KG1 (cell line): Measurements from ENCODE around the gene FZD1.
"Not testable (repeated sequence)": the region's sequence is repeated elsewhere in the genome, so short reads cannot be mapped to it uniquely, and the experiment has no call there.

ENCODE experiments used
- DNase-seq: peaks from one replicate; lab custom pipeline; 2025; lab: John Stamatoyannopoulos, UW

FZD1 gene

DNA sequence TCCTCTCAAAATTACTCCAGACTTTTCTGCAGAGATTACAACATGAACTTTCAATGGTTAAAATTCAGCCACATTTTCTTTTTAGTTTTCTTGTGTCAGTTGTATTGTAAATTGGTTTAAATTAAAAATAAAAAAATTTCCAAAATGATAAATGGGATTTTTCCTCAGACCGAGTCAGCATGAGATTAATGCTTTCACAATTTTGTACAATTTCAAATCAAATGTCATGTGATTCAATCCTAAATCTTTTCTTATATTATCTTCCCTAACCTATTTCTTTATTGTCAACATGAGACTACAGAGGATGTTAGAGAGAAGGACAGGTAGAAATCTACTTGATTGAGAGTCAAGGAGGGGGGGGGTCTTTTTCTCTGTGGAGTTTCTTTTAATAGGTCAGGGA lies 33.7 kb downstream of the FZD1 start:
- no peak for DNase-seq

DNA sequence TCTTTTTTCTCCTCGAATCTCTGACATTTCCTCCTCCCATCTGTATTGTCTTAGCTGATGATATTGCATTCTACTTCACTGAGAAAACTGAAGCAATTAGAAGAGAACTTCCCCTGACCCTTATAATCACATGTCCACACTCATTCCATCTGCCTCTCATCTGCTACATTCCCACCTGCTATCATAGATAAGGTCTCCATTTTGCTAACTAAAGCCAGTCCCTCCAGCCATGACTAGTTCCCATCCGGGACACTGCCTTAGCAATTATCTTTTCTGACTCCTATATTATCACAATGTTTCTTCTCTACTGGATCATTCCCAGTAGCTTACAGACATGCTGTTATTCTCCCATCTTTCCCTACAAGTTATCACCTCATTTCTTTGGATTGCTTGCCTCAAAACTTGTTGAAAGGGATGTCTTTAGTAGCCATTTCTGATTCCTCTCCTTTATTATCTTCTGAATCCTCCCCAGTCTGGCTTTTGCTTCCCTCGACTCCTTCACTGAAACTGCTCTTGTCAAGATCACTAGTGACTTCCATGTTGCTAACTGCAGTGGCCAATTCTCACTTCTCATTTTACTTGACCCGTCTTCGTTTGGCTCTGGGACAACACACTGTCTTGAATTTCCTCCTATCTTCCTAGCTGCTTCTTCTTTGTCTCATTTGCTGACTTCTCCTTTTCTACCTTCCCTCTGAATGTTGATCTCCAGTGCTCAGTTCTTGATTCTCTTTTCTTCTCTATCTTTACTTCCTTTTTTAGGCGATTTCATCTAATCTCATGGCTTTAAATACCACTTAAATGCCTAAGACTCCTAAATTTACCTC lies 35.9 kb downstream of the FZD1 start:
- DNase-seq, result no peak

DNA sequence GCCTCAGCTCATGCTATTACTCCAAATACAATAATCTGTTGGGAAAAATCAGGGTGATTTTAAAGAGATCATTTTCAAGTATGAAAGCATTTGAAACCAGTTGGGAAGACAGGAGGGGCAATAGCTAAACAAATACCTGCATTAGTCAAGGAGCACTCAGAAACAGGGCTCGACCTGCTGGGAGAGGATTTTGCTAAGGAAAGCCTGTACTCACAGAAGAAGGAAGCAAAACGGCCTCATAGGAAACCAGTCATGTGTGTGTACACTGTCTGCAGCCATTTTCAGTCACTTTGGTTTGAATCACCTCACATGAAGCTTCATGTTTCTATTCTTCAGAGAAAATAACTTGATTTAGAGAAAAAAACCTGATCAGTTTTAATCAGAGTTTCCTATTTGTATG lies 38.6 kb downstream of the FZD1 start:
- DNase-seq, result no peak

DNA sequence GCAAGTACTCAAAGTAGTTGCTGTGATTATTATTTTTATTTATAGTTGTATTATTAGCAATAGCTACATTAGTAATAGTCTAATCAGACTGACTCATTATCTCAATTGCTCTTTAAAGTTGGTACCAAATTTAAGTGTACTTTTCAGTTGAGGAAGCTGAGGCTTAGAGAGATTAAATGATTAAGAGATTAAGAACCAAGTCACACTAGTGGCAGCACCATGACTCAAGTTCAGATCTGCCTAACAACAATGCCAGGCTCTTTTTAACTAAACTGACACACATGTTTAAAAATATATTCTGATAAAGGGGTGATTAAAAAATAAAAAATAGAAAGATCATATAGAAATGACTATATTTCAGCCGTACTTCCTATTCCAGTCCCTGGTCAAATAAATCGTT lies 42.0 kb downstream of the FZD1 start:
- no peak for DNase-seq

DNA sequence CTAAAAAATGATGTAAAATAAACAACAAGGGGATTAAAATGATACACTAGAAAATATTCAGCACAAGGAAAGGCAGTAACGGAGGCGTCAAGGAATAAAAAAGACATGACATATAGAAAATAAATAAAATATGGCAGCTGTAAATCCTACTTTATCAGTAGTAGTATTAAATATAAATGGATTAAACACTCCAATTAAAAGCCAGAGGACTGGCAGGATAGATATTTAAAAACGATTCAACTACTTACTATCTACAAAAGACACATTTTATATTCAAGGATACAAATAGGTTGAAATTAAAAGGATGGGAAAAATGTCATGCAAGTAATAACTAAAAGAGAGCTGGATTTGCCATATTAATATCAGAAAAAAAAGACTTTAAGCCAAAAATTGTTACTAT lies 43.2 kb downstream of the FZD1 start:
- no peak for DNase-seq

DNA sequence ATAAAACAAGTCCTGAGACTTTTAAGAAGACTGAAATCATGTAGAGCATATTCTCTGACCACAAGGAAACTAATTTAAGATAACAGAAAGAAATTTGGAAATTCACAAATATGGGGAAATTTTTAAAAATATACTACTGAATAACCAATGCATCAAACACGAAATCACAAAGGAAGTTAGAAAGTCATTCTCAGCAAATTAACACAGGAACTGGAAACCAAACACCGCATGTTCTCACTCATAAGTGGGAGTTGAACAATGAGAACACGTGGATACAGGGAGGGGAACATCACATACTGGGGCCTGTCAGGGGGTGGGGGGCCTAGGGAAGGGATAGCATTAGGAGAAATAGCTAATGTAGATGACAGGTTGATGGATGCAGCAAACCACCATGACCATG lies 44.0 kb downstream of the FZD1 start:
- DNase-seq, result not testable (repeated sequence)

DNA sequence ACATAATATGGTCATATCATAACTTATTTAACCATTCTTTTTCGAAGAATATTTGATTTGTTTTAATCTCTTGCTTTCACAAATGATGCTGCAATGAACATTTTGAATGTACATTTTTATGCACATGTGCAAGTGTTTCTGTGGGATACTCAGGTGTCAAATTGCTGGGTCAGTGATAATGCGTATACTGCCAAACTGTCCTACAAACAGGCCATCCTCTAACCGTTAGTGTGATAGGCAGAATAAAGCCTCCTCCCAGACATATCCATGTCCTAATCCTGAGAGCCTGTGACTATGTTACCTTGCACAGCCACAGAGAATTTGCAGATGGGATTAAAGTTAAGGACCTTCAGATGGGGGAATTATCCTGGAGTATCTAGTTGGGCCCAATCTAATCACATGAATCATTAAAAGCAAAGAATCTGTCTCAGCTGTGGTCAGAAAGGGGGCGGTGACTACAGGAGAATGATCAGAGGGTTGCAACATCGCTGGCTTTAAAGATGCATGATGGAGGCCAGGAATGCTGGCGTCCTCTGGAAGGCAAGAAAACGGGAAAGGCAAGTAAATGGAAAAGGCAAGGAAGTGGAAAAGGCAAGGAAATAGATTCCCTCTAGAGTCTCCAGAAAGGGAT lies 46.7 kb downstream of the FZD1 start:
- no peak for DNase-seq

DNA sequence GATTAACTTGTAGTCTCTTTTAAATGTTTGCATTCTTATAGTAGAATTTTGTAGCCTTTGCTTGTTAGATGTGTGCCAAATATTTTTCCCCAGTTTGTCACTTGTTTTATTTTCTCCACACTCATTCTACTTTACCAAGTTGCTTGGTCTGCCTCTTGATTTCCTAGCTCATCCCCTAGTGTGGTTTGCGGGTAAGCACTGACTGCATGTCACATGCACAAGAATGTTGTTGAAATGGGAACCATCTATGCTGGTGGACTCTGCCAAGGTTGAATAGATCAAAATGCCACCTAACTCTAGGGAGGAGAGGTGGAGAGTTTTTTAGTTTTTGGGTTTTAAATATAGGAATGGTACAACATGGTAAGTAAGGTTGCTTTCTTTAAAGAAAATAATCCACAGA lies 47.6 kb downstream of the FZD1 start:
- DNase-seq, result no peak

DNA sequence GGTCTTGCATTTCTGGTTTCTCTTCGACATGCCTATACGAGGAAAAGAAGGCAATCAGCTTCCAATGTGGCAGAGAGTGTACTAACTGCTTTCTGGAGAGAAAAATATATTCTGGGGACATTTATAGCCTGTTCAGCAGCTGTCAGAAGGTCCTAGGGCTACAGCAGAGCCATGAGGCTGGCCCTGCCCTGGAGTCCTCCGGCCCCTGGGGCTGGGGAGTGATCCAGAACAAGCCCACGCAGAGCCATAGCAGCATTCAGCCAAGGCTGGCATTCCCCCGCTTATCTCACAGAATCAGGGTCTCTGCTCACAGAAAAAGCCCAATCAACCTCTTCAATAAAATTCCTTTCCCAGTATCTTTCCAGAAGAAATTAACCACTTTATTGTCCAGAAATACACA lies 48.9 kb downstream of the FZD1 start:
- DNase-seq, result no peak

DNA sequence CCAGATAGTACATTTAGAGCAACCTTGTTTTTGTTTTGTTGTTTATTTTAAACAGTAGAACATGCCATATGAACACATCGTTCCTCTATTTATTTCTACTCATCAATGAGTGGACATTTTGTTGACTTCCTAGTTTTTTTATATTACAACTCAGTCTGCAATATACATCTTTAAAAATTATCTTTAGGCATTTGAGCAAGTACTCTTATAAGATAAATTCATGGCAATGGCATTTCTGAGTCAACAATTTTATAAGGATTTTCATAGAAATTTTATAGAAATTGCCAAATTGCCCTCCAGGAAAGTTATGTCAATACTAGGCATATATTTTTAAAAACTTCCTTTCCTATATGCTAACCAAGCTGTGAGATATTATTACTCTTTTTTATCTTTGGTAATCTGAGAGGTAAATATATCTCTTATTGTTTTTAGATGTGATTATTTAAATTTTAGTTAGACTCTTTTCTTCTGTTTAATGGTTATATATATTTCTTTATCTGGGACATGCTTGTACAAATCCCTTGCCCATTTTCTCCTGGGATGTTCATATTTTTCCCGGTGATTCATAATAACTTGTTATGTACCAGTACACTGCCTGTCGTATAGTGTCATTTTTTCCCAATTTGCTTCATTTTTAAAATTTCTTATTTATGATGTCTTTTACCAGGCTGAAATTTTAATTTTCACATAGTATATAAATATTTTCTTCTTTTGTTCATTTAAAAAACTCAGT lies 50.5 kb downstream of the FZD1 start:
- no peak for DNase-seq

DNA sequence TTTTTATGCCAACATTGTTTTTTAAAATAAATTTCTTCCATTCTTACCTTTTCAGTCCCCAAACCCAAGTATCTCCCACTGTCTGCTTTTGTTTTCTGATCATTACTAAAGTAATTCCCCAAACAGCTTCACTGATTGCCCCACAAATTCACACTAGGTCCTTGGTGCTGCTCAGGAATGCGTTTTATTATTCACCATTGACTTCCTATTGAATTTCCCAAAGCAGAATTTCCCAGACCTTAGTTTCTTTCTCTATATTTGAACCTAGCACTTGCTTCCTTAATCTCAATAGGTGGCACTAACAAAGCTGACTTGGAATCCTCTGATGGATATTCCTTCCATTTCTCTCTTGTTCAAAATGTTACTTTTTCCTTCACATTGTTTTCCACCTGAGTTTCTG lies 52.2 kb downstream of the FZD1 start:
- no peak for DNase-seq

DNA sequence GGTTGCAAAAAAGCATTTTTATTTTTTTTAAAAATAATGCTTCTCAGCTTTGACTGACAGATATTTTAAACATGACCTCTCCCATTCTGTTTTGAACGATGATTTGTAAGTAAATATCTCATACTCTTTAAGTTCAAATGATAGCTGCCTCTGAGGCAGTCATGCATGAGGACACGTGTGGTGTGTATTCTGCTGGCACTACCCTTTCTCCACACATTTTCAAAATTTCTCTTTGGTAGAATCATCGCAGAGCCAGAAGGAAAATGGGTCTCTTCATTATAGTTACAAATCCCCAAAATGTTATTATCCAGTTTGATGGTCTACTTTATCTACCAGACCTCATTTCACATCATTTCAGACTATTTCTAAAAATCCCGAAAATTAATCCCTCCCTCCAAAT lies 55.1 kb downstream of the FZD1 start:
- DNase-seq, result no peak

DNA sequence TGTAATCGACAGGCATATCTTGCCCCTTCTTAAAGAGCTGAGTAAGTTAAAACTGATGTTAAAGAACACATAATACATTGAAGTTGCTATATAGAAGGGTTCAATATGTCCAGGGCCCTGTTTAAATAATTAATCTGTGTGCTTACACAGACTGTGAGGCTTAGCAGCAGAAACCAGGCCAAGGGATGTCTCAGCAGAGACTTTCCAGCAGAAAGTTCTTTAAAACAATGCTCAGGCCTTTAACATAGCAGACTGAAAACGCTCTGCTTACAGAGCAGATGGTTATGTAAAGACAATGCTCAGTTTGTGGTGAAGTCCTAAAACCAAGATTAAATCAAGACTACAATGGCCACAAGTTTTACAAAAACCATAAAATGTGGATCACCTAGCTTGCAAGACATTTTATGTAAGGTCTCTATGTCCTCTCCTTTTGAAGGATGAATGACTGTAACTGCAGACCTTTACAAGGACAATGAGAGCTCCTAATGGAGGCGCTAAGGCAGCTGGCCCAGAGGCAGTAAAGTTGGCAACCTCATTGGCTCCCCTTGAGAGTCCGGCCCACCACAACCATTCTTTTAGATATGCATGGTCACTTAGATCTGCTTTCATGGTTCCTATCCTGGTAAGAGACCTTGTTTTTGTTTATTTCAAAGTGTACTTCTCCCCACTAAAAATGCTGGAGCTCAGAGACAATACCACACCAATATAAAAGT lies 56.3 kb downstream of the FZD1 start:
- no peak for DNase-seq
